OCI-M2 (cell line): Measurements from ENCODE around the gene EFCAB12.
A peak's percentile ranks its signal among the peaks of the same experiment; 100 is the strongest.

Experiments used
- DNase-seq: peaks from one replicate; lab custom pipeline; 2025; ENCODE audit not compliant: unreplicated experiment; lab: John Stamatoyannopoulos, UW

EFCAB12 gene

DNA sequence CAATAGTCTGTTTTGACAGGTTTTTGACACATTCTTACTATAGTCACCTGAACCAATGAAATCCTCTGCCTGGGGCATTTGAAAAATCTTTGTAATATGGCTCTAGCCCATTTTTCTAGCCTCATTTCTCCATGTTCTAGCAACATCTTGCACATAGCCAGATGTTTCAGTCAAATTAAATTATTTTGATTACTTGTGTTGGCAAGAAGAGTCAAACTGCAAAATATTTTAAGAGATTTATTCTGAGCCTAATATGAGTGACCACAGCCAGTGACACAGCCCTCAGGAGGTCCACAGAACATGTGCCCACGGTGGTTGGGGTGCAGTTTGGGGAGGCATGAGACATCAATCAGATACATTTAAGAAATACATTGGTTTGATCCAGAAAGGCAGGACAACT, 18.5 kb upstream of the EFCAB12 start:
- no peak for DNase-seq

DNA sequence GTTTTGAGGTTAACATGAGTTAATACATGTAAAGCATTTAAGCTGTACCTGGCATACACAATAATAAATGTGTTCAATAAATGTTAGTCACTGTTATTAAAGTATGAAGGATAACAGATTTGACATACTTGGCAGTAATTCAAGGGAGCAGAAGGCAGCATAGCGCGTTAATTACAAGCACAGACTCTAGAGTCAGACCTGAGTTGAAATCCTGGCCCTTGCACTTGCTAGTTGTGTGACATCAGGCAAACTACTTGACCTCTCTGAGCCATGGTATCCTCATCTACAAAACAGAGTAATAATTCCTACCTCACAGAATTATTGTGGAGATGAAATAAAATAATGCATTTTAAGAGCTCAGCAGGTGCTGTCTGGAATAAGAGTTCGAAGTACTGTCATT, 17.0 kb upstream of the EFCAB12 start:
- no peak for DNase-seq

DNA sequence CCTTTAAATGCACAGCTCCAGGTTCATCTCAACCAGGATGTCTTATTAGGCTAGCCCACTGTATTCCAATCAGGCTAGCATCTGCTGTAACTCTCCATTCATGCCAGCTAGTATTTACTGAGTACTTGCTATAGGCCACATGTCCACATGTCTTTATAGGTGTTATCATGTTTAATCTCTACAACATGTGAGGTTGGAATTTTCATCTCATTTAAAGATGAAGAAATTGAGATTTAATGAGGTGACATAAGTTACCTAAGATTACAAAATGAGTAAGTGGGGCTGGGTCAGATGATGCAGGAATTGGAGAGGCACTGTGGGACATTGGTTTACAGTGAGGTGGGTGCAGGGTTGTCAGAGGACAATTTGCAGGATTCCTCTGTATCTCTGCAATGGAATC, 14.5 kb upstream of the EFCAB12 start:
- DNase-seq = no peak

DNA sequence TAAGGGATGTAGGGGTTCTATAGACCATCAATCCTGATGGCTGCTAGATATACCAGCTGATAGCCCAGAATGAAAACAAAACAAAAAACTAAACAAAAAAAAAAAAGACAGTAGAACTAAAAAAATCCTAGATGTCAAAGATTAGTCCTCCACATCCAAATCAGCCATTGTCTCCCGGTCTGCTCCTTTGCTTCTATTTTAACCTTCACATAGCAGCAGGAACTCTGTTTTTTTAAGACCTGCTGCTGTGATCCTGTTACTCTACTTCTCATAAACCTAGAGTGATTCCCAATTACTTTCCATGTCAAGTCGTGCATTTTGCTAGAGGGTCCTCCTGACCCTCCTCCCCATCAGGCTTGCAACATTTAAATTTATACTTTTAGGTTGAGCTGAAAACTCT, 14.1 kb upstream of the EFCAB12 start:
- no peak for DNase-seq

DNA sequence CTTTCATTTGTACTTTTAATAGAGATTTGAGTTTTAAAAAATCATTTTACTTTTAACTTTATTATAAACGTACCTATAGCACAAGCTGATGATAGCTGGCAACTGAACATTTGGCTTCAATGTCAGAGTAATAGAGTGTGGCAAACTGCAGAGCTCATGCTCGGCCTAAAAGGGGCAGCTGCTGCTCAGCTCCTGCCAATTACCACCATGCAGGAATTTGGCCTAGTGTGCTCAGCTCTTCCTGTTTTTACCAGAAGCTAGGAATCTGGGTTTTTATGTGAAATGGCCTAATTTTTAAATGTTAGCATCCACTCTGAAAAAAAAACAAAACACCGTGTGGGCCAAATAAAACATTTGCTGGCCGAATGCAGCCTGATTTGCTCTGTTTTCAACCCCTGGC, 13.3 kb upstream of the EFCAB12 start:
- no peak for DNase-seq

DNA sequence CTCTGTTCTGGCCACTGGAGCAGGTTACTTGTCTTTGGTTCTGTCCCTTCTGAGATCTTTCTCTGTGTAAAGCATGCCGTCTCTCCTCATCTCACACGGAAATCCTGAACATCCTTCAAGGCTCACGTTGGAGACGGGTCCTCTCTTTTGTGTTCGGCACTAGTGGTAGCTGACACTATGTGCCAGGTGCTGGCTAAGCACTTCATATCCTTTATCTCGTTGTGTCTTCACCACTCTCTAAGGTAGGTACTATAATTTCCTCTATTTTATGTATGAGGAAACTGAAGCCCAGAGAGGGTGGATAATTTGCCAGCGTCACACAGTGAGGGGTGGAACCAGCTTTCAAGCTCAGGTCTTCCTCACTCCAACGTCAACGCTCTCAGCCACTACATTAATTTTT, 12.8 kb upstream of the EFCAB12 start:
- DNase-seq = no peak

DNA sequence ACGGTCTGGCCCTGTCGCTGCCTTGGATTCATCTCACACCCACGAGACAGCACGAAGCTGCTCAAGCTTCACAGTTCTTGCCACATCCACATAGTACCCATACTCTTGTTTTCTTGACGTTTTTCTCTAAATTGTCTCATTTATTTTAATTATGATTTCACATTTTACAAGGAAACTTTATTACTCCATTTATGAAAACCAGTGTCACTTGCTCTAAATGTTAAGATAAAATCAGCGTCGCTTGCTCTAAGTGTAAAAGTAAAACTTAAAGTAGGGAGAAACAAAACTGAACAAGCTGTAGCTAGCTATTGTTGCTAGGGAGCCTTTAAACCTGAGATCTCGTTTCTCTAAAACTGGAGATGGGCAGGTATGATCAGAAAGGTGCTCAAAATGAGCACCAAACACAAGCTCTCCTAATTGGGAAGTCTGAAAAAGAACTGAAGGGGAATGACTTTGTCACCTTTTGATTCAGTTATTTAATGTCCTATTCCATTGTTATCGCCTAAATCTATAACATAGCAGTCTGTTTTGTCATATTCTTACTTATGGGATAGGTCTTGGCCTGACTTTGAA, 12.3 kb upstream of the EFCAB12 start:
- DNase-seq = no peak

DNA sequence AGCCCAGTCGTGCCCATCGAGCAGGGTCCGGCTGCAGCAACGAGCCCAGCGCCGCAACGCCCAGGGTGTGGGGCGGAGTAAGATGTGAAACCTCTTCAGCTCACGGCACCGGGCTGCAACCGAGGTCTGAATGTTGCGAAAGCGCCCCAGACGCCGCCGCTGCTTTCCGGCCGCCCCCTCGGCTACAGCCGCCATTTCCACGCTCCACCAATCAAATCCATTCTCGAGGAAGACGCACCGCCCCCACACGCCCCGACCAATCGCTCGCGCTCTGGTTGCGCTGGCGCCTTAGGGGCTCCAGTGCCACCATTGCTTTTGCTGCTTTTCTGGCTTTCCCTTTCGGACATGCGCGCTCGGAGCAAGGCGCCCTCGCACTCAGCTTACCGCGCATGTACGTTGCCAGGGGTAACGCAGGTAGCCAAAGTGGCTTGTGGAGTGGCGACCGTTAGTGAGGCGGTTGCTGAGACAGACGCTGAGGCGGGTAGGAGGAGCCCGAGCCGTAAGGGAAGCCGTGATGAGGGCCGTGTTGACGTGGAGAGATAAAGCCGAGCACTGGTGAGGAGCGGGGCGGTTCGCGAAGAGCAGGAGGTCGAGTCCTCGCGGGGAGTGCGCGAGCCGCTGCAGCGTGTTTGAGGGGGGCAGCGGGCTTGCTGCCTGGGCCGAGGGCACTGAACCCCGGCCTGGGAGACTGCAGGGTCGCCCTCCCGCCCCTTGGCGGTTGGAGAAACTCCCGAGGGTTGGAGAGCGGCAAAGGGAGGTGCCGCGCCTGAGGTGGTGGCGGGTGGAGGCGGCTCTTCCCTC, 11.6 kb upstream of the EFCAB12 start, which contains the start of the genes IFT122 and MBD4:
TSS of gene IFT122 (plus strand) at position 408 of the 801 bp plus-strand sequence. CDS start at position 515, 107 bp downstream.
TSS of gene MBD4 (minus strand) at position 132 of the 801 bp plus-strand sequence. CDS start at position 17, 115 bp downstream.
- peak; percentile 70 for DNase-seq

DNA sequence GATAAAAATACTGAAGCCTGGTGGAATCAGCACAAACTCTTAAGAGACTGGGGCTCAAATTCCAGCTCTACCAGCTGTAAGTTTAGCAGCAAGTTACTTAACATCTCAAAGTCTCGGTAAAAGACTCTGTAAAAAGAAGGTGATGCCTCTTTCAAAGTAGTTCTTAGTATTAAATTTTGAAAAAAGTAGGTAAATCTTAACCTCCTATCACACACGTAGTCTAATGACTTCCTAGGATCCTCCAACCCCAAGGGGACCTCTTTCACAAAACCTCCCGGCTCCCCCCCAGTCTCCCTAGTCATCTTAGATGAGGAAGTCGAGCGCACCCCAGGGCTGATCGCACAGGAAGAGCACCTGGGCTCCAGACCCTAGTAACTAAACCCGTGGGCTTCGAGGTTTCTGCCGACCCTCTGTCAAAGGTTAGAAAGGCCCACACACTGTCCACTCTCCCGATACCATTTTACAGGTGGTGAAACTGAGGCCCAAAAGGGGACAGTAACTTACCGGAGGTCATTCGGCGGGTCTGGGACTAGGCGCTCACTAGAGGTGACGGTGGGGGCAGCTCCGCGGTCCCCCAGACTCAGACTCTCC, 10.9 kb upstream of the EFCAB12 start:
- no peak for DNase-seq

DNA sequence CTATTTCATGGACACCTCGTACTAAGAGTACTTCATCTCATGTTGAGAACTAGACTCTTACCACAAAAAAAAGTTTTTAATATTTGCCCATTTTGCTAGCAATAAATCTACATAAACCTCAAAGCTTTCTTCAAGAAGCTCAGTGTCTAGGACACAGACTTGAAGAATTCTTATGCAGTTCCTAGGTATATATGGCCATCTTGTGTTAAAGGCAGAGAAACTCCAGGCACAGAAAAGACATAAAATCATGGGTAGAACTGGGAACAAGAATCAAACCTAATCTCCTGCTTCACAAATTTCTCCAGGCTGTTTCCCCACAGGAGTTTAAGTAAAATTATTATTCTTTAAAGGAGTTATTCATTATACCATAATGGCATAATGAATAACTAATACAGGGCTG, 6.9 kb upstream of the EFCAB12 start:
- no peak for DNase-seq

DNA sequence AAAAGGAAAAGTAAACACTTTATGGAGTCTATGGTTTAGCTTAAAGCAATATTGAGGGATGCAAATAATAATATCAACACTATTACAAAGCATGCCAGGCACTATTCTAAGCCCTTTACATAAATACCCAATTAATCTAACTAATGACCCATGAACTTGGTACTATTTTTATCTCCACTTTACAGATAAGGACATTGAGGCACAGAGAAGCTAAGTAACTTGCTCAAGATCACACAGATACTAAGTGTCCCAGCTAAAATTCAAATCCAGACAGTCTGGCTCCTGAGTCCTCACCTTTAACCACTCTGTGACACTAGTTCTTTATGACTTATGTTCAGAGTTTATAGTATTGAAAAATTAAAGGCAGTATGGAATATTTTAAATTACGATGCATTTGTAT, 5.7 kb upstream of the EFCAB12 start:
- no peak for DNase-seq

DNA sequence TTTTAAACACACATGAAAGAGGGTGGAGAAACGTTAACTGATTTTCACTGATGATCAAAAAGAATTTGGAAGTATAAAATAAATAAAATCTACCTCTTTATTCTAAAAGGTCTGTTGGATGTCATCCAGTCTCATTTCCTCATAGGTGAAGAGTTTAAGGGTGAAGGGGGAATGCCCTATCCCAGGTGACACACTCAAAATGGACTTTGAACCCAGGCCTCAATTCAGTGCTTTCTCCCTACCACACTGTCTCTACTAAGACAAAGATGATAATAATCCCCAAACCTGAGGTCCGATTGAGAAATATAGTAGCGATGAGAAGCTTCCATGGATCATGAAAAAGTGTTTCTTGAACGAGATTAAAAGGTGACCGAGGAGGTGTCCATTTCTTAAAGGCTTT, 5.1 kb upstream of the EFCAB12 start:
- DNase-seq = no peak

DNA sequence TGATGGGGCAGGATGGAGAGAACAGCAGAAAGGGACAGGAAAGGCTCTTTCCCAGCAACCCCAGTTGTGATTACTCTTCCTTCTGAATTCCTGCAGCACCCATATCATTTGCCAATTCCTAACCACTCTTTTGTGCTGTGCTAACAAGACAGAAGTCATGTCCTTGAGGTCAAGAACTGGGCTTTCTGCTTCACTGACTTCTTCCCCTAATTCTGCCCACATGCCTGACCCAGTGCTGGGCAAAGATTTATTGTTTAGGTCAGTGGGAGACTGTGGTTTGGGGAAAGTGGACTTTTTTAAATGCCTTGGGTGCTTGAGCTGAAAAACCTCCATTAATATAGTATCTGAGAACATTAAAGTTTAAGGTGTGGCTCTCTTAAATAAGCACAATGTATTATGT, 4.2 kb upstream of the EFCAB12 start:
- no peak for DNase-seq

DNA sequence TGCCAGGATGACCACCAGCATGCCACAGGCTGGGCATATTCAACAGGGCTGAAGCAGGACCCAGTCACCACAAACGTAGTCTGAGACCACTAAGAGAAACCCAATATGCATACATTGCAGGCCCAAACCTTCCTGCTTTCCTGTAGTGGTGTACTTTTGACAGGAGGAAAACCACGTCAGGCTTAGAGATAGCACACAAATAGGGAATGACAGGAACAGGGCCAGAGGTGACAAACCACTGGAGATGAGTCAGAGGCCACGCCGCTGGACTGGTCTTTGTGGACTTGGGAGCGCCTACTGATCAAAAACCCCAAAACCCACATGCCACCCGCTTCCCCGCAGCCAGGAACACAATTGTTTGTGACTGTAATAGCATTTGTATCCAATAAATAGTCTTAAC, 3.6 kb upstream of the EFCAB12 start:
- no peak for DNase-seq

DNA sequence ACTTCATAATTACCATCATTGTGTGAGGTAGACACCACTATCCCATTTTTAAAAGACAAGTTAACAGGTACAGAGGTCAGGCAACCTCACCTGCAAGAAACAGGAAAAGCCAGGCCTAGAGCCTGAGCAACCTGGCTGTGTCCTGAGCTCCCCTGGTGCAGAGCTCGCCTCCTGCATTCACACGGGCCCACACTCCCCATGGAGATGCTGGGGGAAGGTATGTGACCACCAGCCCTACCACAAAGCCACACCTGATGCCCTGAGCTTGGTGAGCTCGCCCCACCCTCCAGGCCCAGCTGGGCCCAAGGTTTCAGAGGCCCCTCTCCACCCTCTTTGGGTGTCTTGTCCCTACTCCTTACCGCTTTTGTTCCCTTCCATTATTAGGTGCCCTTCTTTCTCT, 1.2 kb upstream of the EFCAB12 start:
- no peak for DNase-seq

DNA sequence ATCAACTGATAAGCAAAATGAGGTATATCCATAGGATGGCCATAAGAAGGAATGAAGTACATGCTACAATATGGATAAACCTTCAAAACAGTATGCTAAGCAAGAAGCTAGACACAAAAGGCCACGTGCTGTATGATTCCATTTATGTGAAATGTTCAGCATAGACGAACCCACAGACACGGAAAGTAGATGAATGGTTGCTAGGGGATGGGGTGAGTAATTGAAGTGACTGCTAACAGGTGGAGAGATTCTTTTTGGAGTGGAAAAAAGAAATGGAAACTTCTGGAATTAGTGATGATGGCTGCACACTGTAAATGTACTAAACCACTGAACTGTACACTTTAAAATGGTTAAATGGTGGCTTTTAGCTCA, 630 bp upstream of the EFCAB12 start:
- no peak for DNase-seq

DNA sequence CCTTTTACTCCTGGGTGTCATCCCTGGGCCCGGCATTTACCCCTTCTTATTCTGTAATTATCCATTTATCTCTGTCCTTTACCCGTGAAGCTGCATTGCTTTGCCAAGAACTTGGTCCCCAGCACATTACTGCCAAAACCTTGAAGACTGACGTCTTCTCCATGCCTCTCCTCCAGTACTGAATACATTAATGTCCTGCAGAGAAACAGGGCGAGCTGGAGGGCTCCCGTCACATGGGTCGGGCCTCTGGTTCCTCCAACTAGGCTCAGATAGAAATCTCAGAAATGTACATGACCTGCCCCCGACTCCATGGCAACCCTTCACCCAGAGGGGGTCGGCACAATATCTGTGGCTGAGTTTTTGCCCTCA, 445 bp downstream of the EFCAB12 start:
- no peak for DNase-seq

DNA sequence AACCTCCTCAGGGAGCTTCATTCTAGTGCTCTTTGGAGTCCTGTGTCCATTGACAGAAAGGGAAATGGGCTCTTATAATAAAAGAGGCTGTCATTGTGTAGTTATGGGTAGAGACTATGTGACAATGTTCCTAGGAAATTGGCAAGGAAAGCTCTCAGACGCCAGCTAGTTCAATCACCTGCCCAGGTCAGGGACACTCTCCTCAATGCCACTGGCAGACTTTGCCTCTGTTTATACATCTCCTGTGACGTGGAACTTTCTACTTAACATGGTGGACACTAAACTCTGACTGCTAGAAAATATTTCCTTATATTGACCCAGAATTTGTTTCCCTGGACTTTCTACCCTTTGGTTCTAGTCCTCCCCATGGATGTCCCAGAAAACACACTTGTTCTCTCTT, 2.8 kb downstream of the EFCAB12 start:
- no peak for DNase-seq

DNA sequence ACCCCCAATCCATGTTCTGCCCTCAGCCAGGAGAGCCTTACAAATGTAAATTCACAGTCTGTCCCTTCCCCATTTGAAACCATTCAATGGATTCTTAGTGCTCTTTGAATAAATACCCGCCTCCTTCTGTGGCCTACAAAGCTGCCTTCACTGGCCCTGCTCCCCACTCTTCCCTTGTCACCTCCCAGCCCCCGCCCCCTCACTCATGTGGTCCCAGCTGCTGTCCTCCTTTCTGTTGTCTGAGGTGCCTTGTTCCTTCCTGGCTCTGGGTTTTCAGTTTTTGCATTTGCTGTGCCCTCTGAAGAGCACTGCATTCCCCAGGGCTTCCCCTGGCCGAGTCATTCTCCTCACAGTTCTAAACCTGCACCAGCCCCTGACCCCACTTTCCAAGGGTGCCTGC, 3.2 kb downstream of the EFCAB12 start:
- no peak for DNase-seq

DNA sequence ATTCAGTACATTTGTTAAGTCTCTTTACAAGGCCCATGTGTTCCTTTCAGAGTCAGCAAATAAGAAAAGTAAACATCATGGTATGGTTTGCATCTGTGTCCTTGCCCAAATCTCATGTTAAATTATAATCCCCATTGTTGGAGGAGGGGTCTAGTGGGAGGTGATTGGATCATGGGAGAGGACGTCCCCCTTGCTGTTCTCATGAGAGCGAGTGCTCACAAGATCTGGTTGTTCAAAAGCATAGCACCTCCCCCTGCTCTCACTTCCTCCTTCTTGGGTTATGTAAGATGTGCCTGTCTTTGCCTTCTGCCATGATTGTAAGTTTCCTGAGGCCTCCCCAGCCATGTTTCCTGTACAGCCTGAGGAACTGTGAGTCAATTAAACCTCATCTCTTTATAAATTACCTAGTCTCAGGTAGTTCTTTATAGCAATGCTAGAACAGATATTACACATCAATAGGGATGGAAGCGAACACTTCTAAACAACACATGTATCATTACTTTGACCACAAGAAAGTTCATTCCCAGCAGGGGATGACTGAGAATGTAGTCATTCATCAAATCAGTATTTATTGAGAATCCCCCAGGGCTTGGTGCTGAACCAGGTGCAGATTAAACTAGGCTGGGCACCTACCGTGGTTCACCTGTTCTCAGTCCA, 4.1 kb downstream of the EFCAB12 start:
- no peak for DNase-seq

DNA sequence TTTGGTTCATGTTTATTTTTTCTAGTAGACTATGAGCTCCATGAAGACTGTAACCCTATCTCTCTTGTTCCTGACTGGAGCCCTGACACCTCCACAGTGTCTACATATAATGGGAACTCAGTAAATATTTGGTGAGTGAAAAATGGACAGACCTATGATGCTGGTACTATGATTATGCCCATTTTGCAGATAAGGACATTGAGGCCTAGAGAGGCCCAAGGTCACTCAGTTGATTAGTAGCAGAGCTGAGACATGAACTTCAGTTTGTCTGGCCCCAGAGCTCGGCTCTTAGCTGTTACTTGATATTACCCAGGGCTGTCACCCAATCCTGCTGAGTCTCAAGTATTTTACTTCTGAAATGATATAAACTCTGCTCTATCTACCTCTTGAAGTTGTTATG, 5.5 kb downstream of the EFCAB12 start:
- no peak for DNase-seq
